G401 (cell line): ENCODE measurements around the gene IGSF21. TPM values are rescaled to one million over a fixed set of nuclear protein-coding genes. Genes with fewer than 3 reads are reported as not detected.

ENCODE experiments used
- DNase-seq: peaks from one replicate; pipeline ENCODE4 v3.0.0-alpha.2; 2015; ENCODE audit warnings: low spot score
- in situ Hi-C: cut with HindIII; loops from 2 replicates; pipeline ENCODE4 v1.10.0; 2016; ENCODE audit warnings: low sequenced_read_pairs, mixed read lengths
- total RNA-seq: library from RNA; depleted of rRNA; stranded (reverse); fragments of >200 nt; shearing (Covaris generic); gene quantifications from 2 replicates; pipeline ENCODE4 v1.2.3, GENCODE V29; 2014

Gene IGSF21
- total RNA-seq, 1 experiment from 2014 or later, result not detected

GRCh38 chr1:18139198-18139981 lies 31.8 kb downstream of the IGSF21 start:
- in situ Hi-C loops, result no loop called here
- no peak for DNase-seq

GRCh38 chr1:18140411-18140810 lies 32.8 kb downstream of the IGSF21 start:
- in situ Hi-C loops, result no loop called here
- peak; percentile 77 for DNase-seq

GRCh38 chr1:18141661-18142060 lies 34.1 kb downstream of the IGSF21 start:
- DNase-seq, result no peak
- in situ Hi-C loops, result no loop called here

GRCh38 chr1:18142471-18142870 lies 34.9 kb downstream of the IGSF21 start:
- in situ Hi-C loops, result no loop called here
- peak; percentile 74 for DNase-seq

DNA sequence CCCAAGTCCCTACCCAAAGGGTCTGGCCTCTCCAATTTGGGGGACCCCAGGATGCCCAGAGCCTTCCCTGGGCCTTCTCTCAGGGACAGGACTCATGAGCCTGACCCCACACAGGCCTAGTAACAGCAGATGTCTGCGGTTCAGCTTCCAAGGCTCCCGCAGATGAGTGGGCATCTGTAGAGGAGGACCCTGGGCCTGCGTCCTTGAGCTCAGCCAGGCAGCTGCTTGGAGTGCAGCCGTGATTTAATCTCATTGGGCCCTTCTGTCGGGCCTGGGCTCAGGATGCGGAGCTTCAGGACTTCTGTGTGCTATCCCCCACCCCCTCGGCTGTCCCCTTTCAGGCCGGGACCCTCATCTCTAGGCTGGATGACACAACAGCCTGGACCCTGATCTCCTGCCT lies 35.4 kb downstream of the IGSF21 start:
- in situ Hi-C loops, result no loop called here

DNA sequence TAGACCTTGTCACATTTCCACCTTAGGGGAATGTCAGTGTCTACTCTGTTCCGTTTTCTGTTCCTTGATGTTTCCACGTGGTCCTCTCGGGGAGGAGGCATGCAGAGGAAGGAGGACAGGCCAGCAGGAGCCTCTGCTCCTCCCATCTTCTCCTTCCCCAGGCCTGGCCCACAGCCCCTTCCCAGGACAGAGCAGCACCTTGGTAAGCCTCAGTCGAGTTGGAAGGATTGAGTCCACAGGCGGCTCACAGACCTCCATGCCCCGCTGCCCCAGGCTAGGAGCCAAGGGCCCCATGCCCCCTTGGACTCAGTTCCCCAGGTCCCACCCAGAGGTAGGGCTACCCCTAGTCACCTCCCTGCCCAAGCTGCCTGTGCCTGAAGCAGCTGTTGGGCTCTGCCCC lies 36.5 kb downstream of the IGSF21 start:
- DNase-seq, result no peak
- in situ Hi-C loops, result no loop called here

More for the DNA sequence above, 35.4 kb downstream of the IGSF21 start:
- no peak for DNase-seq

DNA sequence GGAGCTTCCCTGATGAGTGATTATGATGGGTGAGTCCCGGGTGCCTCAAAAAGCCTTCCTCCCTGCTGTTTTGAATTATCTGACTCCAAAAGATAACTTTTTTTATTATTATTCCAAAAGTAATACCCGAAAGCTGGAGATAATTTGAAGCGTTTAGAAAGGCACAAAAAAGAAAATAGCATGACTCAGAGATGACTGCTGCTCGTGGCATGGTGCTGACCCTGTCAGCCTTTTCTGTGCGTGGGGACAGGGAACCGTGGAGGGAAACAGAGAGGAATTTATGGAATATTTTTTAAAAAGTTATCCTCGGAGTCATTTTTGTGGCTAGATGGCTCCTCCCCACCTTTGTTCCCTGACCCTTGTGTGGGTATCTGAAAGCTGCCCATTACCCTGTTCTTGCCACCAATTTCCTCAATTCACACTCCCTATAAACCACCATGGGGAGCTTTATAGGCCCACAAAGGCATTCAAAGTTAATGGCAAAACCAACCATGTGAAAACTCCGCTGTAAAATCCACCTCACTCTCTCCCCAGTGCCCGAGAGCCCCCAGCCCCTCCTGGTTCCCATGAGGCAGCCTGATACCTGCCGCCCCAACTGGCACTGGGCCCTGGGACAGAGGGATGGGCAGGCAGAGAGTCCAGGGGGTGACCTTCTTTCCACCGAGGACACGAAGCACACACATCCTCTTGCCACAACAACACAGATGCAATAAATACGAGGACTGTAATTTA lies 37.5 kb downstream of the IGSF21 start:
- in situ Hi-C loops, result no loop called here
- no peak for DNase-seq

- DNase-seq, result no peak
- in situ Hi-C loops, result no loop called here
Measured at GRCh38 chr1:18145851-18146618, 38.4 kb downstream of the IGSF21 start.

GRCh38 chr1:18146886-18147285 lies 39.3 kb downstream of the IGSF21 start:
- no peak for DNase-seq
- in situ Hi-C loops, result no loop called here

DNA sequence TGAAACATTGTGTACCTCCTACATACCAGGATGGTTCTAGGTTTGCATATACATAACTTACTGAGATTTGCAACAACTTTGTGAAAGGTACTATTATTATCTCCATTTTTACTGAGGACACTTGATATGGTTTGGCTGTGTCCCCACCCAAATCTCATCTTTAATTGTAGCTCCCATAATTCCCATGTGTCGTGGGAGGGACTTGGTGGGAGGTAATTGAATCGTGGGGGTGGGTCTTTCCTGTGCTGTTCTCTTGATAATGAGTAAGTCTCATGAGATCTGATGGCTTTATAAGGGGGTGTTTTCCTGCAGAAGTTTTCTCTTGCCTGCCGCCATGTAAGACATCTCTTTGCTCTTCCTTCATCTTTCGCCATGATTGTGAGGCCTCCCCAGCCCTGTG lies 40.1 kb downstream of the IGSF21 start:
- in situ Hi-C loops, result no loop called here
- DNase-seq, result no peak

GRCh38 chr1:18148461-18148860 lies 40.9 kb downstream of the IGSF21 start:
- in situ Hi-C loops, result no loop called here
- no peak for DNase-seq

DNA sequence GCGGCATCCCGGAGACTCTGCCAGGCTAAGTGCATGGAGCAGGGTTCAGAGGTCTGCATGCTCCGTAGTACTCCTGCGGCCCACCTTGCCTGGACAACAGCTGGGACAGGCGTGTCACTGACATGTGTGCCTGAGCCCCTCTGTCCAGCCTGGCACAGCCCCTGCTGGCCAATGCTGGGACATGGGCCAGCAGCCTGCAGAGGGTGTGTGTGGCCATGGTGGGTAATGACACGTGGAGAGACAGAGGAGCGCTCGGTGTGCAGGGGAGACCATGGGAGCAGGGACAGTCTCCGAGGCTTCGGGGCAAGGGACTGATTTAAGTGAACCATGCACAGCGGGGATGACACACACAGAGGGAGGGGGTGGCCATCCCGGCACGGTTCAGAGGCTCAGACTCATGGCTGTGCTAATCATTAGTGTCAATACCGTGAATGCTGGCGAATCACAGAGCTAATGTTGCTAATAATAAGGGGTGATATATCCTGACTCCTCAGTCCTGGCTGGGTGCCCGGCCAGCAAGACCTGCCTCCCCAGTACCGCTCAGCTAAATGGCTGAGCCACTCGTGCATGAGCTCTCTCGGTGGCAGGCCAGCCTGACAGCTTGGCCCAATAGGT lies 41.5 kb downstream of the IGSF21 start:
- DNase-seq, result peak; percentile 92
- in situ Hi-C loops, result no loop called here

DNA sequence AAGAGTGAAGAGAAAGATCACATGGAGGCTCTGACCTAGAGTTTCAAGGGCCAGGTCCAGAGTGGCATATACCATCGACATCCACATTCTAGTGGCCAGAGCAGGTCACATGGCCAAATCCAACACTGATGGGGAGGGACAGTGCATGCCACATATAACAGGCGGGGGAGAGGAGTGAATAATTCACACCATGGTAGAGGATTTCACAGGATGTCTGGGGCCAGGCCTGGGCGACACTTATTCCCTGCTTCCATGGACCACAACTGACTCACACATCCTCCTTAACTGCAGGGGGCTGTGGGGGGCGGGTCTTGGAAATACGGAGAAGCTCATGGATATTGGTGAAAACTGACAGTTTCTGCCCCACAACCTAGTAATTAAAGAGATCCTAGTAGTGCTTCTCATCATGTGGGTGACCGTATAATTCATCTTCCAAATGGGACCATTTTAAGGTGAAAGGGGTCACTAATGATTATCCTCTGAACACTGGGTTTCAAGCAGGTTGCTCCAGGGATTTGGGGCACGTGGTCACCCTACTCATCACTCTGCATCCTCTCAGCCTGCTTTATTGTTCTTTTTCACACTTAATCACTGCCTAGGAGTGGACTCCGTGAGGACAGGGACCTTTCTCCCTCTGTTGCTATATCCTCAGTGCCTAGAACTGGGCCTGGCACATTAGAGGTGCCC lies 44.0 kb downstream of the IGSF21 start:
- in situ Hi-C loops, result no loop called here
- no peak for DNase-seq

GRCh38 chr1:18154430-18155194 lies 47.0 kb downstream of the IGSF21 start:
- DNase-seq, result no peak
- in situ Hi-C loops, result no loop called here

- in situ Hi-C loops, result no loop called here
- DNase-seq, result no peak
Measured at GRCh38 chr1:18155881-18156385, 48.3 kb downstream of the IGSF21 start.

- in situ Hi-C loops, result no loop called here
- DNase-seq, result no peak
Measured at GRCh38 chr1:18157352-18157751, 49.8 kb downstream of the IGSF21 start.

GRCh38 chr1:18157968-18158367 lies 50.4 kb downstream of the IGSF21 start:
- DNase-seq, result no peak
- in situ Hi-C loops, result no loop called here

DNA sequence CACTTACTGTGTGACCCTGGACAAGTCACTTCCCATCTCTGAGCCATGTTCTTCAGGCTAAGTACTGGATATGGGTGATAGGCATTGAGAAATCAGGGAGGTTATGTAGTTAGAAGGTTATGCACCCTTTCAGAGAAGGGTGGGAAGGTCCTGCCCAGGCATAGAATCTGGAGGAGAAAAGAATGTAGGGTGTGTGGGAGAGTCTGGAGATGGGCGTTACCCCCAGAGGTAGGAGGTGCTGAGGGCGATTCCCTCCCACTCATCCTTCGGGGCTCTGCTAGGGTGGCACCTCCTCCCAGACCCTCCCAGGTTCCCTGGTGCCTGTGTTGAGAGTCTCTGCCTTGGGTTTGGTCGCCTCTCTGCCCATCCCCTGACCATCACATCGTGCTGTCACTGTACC lies 51.1 kb downstream of the IGSF21 start:
- no peak for DNase-seq
- in situ Hi-C loops, result no loop called here
